ENCODE data around the gene HCFC1R1. TPM values are rescaled to one million over a fixed set of nuclear protein-coding genes. Genes with fewer than 3 reads are reported as not detected.
"Not testable (repeated sequence)": the region's sequence is repeated elsewhere in the genome, so short reads cannot be mapped to it uniquely, and the experiment has no call there.

Gene HCFC1R1
- total RNA-seq, 1 donor from 2014 or later, result 17.7 TPM

DNA sequence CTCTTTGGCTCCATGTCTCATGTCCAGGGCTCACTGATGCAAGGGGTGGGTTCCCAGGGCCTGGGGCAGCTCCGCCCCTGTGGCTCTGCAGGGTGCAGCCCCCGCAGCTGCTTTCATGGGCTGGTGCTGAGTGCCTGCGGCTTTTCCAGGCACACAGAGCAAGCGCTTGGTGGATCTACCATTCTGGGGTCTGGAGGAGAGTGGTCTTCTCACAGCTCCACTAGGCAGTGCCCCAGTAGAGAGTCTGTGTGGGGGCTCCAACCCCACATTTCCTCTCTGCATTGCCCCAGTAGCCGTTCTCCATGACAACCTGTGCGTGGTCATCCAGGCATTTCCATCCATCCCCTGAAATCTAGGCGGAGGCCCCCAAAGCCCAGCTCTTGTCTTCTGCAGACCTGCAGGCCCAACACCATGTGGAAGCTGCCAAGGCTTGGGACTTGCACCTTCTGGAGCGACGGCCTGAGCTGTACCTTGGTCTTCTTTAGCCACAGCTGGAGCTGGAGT is 46.9 kb upstream of the HCFC1R1 start:
- ATAC-seq (ENCODE audit: low read depth), result no peak
- H3K4me1 Mint-ChIP-seq, result peaks cover 46% of the 10 kb centered on the region
- no peak overlapping the region for H3K27ac Mint-ChIP-seq
- H3K36me3 Mint-ChIP-seq (ENCODE audit: low read depth), result no peaks in the 10 kb centered on the region
- intact Hi-C loops (cut with micrococcal nuclease), result no loop called here
- H3K4me3 Mint-ChIP-seq, result no peak overlapping the region
- DNase-seq, result no peak
- POLR2A ChIA-PET, result interaction anchor here (0.6 kb wide), 1 partner anchor 12 kb away, joined by 9 read pairs; no protein-coding TSS in a partner anchor
- no peaks in the 10 kb centered on the region for H3K9me3 Mint-ChIP-seq
- TF ChIP-seq CTCF (IDR thresholded peaks at IDR 0.05), result no peak
- H3K27me3 Mint-ChIP-seq, result no peaks in the 10 kb centered on the region
- CTCF ChIA-PET, result interaction anchor here (1.0 to 2.0 kb wide), 2 partner anchors 11 to 25 kb away, joined by 4 to 5 read pairs; no protein-coding TSS in a partner anchor

DNA sequence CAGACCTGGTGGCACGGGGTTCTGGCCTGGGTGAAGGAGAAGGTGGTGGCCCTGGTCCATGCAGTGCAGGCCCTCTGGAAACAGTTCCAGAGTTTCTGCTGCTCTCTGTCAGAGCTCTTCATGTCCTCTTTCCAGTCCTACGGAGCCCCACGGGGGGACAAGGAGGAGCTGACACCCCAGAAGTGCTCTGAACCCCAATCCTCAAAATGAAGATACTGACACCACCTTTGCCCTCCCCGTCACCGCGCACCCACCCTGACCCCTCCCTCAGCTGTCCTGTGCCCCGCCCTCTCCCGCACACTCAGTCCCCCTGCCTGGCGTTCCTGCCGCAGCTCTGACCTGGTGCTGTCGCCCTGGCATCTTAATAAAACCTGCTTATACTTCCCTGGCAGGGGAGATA is 45.4 kb upstream of the HCFC1R1 start:
- H3K4me3 Mint-ChIP-seq; intact Hi-C loops (cut with micrococcal nuclease); POLR2A ChIA-PET; ATAC-seq (ENCODE audit: low read depth); H3K27me3 Mint-ChIP-seq; CTCF ChIA-PET; H3K36me3 Mint-ChIP-seq (ENCODE audit: low read depth); H3K27ac Mint-ChIP-seq; DNase-seq; H3K9me3 Mint-ChIP-seq: not testable (repeated sequence)
- peaks cover 31% of the 10 kb centered on the region for H3K4me1 Mint-ChIP-seq

GRCh38 chr16:3068487-3068886 is 44.7 kb upstream of the HCFC1R1 start:
- intact Hi-C loops (cut with micrococcal nuclease), result no loop called here
- Mint-ChIP-seq H3K4me1 (peaks cover 24% of the 10 kb centered on the region), H3K27me3 (no peaks in the 10 kb centered on the region), H3K4me3 (no peak overlapping the region), H3K9me3 (no peaks in the 10 kb centered on the region), H3K27ac (no peak overlapping the region), H3K36me3 (ENCODE audit: low read depth) (no peaks in the 10 kb centered on the region)
- ChIA-PET CTCF (no interaction called here), POLR2A (no interaction called here)
- DNase-seq (no peak), ATAC-seq (ENCODE audit: low read depth) (no peak)
- TF ChIP-seq CTCF (IDR thresholded peaks at IDR 0.05), result no peak

DNA sequence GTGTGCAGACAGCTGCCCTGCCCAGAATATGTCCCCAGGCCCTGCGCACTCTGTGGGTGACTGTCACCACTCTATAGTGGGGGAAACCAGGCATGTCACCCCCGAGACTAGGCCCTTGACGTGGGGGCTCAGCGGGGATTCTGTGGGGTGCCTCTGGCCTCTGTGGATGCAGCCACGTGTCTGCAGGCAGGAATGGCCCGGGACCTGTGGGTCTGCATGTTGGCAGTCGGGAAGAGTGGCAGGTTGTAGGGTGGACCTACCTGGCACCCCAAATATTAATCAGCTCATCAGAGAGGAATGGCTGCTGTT is 42.7 kb upstream of the HCFC1R1 start:
- ATAC-seq (ENCODE audit: low read depth) (no peak), DNase-seq (no peak)
- H3K27ac Mint-ChIP-seq, result no peak overlapping the region
- no peaks in the 10 kb centered on the region for H3K36me3 Mint-ChIP-seq (ENCODE audit: low read depth)
- ChIA-PET POLR2A (interaction anchor here (0.6 kb wide), 2 partner anchors 30 to 39 kb away, joined by 5 to 6 read pairs; no protein-coding TSS in a partner anchor), CTCF (no interaction called here)
- no peaks in the 10 kb centered on the region for H3K27me3 Mint-ChIP-seq
- no peaks in the 10 kb centered on the region for H3K9me3 Mint-ChIP-seq
- intact Hi-C loops (cut with micrococcal nuclease), result no loop called here
- no peak overlapping the region for H3K4me3 Mint-ChIP-seq
- H3K4me1 Mint-ChIP-seq, result peaks cover 10% of the 10 kb centered on the region
- no peak for TF ChIP-seq CTCF (IDR thresholded peaks at IDR 0.05)

DNA sequence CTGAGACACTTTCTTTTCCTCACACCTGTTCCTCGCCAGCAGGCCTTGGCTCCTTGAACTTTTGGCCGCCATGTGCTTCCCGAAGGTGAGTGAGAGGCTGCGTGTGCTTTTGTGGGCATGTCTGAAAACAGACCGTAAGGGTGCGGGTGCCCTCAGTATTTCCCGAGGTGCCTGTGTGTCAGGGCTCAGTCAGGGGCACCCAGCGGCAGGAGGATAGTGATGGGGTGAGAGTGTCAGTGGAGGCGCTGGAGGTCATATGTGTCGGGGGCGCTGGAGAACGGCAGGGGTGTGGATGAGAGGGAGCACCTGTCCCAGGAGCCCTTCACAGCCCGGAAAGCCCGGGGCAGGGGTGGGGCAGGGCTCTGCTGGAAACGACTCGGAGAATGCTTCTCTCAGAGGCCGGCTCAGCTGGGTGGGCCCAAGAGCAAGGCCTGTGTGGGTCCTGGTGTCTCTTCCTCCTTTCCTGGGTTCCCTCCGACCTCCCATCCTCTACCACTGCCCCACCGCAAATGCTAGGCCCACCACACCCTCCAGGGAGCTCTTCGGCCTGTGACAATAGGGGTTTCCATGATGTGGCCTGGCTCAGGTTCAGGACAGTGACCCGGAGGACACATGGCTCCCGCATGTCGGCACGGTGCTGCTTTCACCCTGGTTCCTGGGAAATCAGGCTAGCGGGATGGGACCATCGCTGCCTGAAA is 42.1 kb upstream of the HCFC1R1 start:
- intact Hi-C loops (cut with micrococcal nuclease), result no loop called here
- no peak for TF ChIP-seq CTCF (IDR thresholded peaks at IDR 0.05)
- ChIA-PET POLR2A (interaction anchor here (0.6 kb wide), 1 partner anchor 40 kb away, joined by 6 read pairs; no protein-coding TSS in a partner anchor), CTCF (no interaction called here)
- Mint-ChIP-seq H3K9me3 (no peaks in the 10 kb centered on the region), H3K4me3 (no peak overlapping the region), H3K36me3 (ENCODE audit: low read depth) (no peaks in the 10 kb centered on the region), H3K27ac (no peak overlapping the region), H3K4me1 (peaks cover 9% of the 10 kb centered on the region), H3K27me3 (no peaks in the 10 kb centered on the region)
- no peak for ATAC-seq (ENCODE audit: low read depth)
- no peak for DNase-seq

All from activated B cell treated with CpG ODN at 0.5 μM for 24 hours (primary cell).